Liver (tissue), 3 donors: ENCODE results near the gene PELI2.

Experiments used
- EGR1 ChIP-seq, 2 donors: IDR thresholded peaks; 2 replicates each; pipeline ENCODE4 v1.6.1; 2016 to 2018; ENCODE audit warnings: antibody characterized with exemption in 2 of 2, low read depth in 2 of 2
- RXRA ChIP-seq, 2 donors: IDR thresholded peaks; 2 replicates each; pipeline ENCODE4 v1.6.1; 2017 to 2018; ENCODE audit warnings: antibody characterized with exemption in 2 of 2, mild to moderate bottlenecking in 1 of 2
- TF ChIP-seq, protein P1 (sequence below): fragments of 150-350 bp; IDR thresholded peaks from 2 replicates; pipeline ENCODE4 v1.5.1; 2017; ENCODE audit warnings: improper control_type of control experiment, low read depth, low read length; ENCODE audit not compliant: missing input control
- TF ChIP-seq, protein P2 (sequence below): IDR thresholded peaks from 2 replicates; pipeline ENCODE4 v1.6.1; 2016; ENCODE audit warnings: antibody characterized with exemption
- donor health status: healthy.
- donor health status: healthy.

DNA sequence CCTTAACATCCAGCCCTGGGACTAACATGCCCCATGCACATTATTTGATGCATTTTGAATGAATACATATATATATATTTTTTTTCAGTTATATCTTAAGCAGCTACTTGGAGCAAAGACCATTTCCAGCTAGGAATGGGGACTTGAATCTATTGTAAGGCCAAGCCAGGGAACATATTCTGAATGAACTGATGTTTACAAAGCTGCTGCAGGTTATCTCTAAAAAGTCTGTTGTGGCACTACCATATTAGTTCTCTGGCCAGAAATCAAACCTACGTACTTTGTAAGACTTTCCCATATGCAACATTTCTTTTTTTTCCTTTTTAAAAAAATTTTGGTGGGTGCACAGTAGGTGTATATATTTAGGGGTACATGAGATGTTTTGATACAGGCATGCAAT, 43.4 kb downstream of the PELI2 start:
- TF ChIP-seq, protein P1, sequence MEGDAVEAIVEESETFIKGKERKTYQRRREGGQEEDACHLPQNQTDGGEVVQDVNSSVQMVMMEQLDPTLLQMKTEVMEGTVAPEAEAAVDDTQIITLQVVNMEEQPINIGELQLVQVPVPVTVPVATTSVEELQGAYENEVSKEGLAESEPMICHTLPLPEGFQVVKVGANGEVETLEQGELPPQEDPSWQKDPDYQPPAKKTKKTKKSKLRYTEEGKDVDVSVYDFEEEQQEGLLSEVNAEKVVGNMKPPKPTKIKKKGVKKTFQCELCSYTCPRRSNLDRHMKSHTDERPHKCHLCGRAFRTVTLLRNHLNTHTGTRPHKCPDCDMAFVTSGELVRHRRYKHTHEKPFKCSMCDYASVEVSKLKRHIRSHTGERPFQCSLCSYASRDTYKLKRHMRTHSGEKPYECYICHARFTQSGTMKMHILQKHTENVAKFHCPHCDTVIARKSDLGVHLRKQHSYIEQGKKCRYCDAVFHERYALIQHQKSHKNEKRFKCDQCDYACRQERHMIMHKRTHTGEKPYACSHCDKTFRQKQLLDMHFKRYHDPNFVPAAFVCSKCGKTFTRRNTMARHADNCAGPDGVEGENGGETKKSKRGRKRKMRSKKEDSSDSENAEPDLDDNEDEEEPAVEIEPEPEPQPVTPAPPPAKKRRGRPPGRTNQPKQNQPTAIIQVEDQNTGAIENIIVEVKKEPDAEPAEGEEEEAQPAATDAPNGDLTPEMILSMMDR, result no peak
- TF ChIP-seq EGR1 (IDR thresholded peaks at IDR 0.05; ENCODE audit: low read depth in 2 of 2) (no peak), RXRA (IDR thresholded peaks at IDR 0.05) (no peak)
- TF ChIP-seq, protein P2, sequence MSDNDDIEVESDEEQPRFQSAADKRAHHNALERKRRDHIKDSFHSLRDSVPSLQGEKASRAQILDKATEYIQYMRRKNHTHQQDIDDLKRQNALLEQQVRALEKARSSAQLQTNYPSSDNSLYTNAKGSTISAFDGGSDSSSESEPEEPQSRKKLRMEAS, result no peak
